Measurements from ENCODE around the gene TAP1.
A peak's percentile ranks its signal among the peaks of the same experiment; 100 is the strongest.

The TAP1 gene

DNA sequence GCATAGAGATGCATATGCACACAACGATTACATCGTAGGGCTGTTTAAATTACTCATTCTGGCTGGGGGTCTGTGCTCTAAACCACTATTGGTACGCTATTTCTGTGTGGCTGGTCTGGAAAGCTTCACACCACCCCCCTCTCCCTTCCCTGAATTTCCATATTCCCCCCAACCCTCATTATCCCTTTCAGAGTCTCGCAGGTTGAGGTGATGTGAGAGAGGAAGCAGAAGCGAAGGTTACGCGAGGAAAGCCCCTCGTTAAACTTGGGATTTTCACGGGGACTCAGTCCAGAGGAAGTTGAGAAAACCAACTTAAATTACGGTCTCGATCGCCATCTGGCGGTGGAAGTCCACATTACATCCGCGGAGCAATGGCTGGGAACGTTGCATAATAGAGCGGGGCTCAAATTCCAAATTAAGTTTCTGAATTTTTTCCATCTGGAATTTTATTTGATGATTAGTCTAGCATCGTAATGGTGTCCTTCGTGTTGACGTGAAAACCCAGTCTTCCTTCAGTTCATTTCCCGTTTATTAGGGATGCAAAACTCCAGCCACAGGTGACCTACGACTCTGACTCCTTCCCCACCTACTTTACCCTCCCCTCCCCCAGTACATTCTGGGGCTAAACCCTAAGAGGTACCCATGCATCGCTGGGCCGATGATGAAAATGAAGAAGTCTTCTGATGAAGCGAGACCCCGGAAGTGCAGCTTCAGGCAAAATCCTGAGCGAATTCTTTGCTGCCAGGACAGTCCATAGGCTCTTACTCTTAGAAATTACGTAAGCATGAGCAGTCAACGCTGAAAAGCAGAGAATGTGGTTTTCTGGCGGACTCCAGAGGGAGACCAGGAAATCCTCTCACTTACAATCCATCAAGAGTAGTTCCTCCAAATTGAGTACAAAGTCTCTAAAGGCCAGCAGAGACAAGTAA is 56.4 kb downstream of the TAP1 start:
- DNase-seq, result peak; percentile 76

Measured in NCI-H82 (cell line).